GM18526 (cell line): ENCODE results near the gene APOB.

Experiments used
- POLR2A ChIP-seq: IDR thresholded peaks from 3 replicates; pipeline ENCODE4 v1.6.1; 2011; ENCODE audit not compliant: insufficient read length; ENCODE audit errors: extremely low read depth

APOB gene

GRCh38 chr2:20970068-20970467 lies 73.8 kb downstream of the APOB start:
- TF ChIP-seq POLR2A: no peak

DNA sequence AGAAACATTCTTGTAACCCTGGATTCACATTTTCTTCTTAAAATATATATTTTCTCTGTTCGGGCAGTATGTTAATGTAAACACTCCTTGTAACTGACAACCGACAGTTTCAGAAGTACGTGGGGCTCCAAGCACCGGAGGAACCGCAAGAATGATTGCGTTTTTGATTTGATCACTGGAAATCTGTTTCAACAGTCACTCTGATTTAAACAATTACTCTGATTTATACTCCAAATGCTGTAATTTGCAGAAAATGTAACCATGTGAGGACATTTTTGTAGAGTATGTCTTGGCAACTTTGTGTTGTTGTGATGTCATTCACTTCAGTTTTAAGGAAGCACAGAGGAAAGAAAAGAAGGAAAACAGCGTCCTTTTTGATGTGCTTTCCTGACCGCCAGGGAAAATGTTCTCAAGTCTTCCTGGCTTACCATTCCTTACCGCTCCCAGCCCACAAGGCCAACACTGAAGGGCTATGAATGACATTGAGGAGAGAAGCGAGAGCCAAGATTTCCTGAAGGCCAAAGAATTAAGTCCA lies 77.7 kb downstream of the APOB start:
- no peak for TF ChIP-seq POLR2A

- no peak for TF ChIP-seq POLR2A
Observed at GRCh38 chr2:20965221-20965620, 78.7 kb downstream of the APOB start.

GRCh38 chr2:20963867-20964266 lies 80.0 kb downstream of the APOB start:
- TF ChIP-seq POLR2A: no peak

DNA sequence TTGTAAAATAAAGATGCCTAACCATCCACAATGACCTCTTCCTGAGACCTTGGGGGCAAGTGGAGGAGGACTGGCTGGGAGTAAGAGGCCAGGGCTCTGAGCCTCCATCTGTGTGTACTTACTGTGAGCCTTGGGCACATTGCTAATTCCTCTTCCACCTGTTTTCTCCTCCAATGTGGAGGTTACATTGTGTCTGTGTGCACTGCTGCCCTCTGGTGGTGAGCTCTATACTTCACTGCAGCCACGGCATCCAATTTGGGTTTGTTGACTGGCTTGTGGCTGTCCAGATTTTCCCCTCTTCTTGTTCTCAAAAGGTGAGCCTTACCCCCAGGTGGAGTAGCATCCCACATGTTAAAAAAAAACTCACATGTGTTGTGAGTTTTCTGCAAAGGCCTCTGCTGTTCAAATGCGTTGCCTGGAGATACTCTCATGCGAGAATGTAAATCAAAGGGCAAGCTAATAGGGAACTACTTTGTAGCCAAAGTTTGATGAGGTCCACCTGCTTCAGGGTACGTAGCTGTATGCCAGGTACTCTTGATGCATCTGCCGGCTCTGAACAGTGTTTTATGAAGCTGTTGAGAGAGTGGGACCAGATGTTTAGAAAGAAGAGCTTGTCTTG lies 80.8 kb downstream of the APOB start:
- TF ChIP-seq POLR2A: no peak

- no peak for TF ChIP-seq POLR2A
Observed at GRCh38 chr2:20961858-20962257, 82.0 kb downstream of the APOB start.

DNA sequence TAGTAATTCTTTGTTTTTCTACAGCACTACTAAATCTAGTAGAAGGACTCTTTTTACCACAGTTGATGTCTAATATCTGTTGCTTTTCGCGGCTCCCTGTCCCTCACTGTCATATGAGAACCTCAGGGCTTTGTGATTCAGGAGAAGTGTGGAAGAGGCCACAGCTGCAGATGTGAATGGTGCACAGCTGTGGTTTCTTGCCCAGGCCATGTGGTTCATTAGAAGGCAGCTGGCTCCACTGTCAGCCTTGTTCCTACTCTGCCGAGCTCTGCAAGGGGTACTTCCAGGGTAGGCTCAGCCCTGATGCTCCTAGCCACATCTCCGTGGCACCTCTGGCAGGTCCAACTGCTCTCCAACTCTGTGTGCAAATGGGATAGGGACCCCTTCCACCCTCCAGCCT lies 83.9 kb downstream of the APOB start:
- TF ChIP-seq POLR2A: no peak

GRCh38 chr2:20959252-20959651 lies 84.6 kb downstream of the APOB start:
- no peak for TF ChIP-seq POLR2A

GRCh38 chr2:20957788-20958525 lies 85.9 kb downstream of the APOB start:
- TF ChIP-seq POLR2A: no peak

GRCh38 chr2:20955277-20956026 lies 88.4 kb downstream of the APOB start:
- no peak for TF ChIP-seq POLR2A

DNA sequence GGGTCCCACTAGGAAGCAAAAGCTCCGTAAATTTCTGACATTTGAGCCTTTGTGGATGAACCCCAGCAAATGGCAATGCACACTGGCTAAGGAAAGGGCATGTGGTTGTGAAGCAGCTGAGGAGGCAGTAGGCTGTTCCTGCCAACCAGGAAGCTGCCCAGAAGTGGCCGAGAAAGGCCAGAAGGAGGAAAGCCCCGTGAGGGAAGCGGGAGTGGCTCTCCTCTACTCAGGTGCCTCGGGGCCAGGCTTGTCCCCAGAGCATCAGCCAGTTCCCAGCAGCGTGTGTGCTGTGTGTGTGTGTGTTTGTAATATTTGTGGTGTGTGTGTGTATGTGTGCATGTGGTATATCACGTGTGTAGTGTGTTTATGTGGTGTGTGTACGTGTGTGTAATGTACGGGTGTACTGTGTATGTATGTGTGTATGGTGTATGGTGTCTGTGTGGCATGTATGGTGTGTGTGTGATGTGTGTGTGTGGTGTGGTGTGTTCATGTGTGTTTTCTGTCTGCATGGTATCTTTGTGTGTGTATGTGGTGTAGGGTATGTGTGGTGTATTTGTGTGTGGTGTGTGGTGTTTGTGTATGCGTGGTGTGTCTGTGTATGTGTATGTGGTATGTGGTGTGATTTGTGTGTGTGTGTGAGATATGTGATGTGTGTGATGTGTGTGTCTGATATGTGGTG lies 90.6 kb downstream of the APOB start:
- no peak for TF ChIP-seq POLR2A
